ENCODE results near the gene HAPLN3. TPM values are rescaled to one million over a fixed set of nuclear protein-coding genes. Genes with fewer than 3 reads are reported as not detected.
"Not testable (repeated sequence)": the region's sequence is repeated elsewhere in the genome, so short reads cannot be mapped to it uniquely, and the experiment has no call there.

The HAPLN3 gene
- total and polyA plus RNA-seq, 2 donors (not counting 3 experiments of a cell fraction or from before 2014, with no cell fraction given): 57.6 to 130 TPM

GRCh38 chr15:88930579-88930978, 35.2 kb upstream of the HAPLN3 start:
- FAIRE-seq: no peak
- CTCF ChIA-PET: no interaction called here

GRCh38 chr15:88929358-88930098, 34.2 kb upstream of the HAPLN3 start:
- H3K4me2 ChIP-seq (ENCODE audit: insufficient read depth, low read length); FAIRE-seq; H3K27ac ChIP-seq (ENCODE audit: insufficient read depth, low read depth, low read length); H3K9me1 ChIP-seq (replicated peaks; ENCODE audit: control insufficient read depth, extremely low read depth, insufficient read depth, low read length); intact Hi-C loops (cut with micrococcal nuclease); H3K27me3 ChIP-seq (ENCODE audit: control insufficient read depth in 2 of 2, insufficient read depth in 2 of 2, low read length in 2 of 2); H3K9me3 ChIP-seq (replicated peaks; ENCODE audit: control insufficient read depth, insufficient read depth, low read length); H3K36me3 ChIP-seq (ENCODE audit: control insufficient read depth in 2 of 2, extremely low read depth in 1 of 2, insufficient read depth in 2 of 2, low read length in 2 of 2); DNase-seq (ENCODE audit: low read depth, low spot score); H3K79me2 ChIP-seq (ENCODE audit: control insufficient read depth, insufficient read depth, low read length); H3K4me3 ChIP-seq (replicated peaks in 1 of 3; ENCODE audit: insufficient read depth in 1 of 3, low read depth in 1 of 3, low read length in 3 of 3); H3K4me1 ChIP-seq (ENCODE audit: control insufficient read depth, extremely low read depth, insufficient read depth, low read length); CTCF ChIA-PET; dilution Hi-C loops (cut with MboI; ENCODE audit: extremely low pct_ligation_motif_present, low sequenced_read_pairs); BruUV-seq (replicated peaks); H4K20me1 ChIP-seq (replicated peaks; ENCODE audit: control insufficient read depth, extremely low read depth, insufficient read depth, low read length); POLR2A ChIA-PET; H2AFZ ChIP-seq (ENCODE audit: low read depth, low read length); H3K9ac ChIP-seq (replicated peaks; ENCODE audit: extremely low read depth, insufficient read depth, low read length): not testable (repeated sequence)

More at GRCh38 chr15:88930579-88930978, 35.2 kb upstream of the HAPLN3 start:
- H3K79me2 ChIP-seq (ENCODE audit: control insufficient read depth, insufficient read depth, low read length): no peaks in the 10 kb centered on the region
- no peak overlapping the region for H2AFZ ChIP-seq (ENCODE audit: low read depth, low read length)
- POLR2A ChIA-PET: no interaction called here
- H3K27ac ChIP-seq (ENCODE audit: insufficient read depth, low read depth, low read length): no peak overlapping the region
- H3K4me1 ChIP-seq (ENCODE audit: control insufficient read depth, extremely low read depth, insufficient read depth, low read length): no peaks in the 10 kb centered on the region
- dilution Hi-C loops (cut with MboI; ENCODE audit: extremely low pct_ligation_motif_present, low sequenced_read_pairs): no loop called here
- BruUV-seq (replicated peaks): no TSS peak
- DNase-seq (ENCODE audit: low read depth, low spot score): no peak
- H3K36me3 ChIP-seq (ENCODE audit: control insufficient read depth in 2 of 2, extremely low read depth in 1 of 2, insufficient read depth in 2 of 2, low read length in 2 of 2): no peaks in the 10 kb centered on the region
- H3K9ac ChIP-seq (replicated peaks; ENCODE audit: extremely low read depth, insufficient read depth, low read length): no peak overlapping the region
- no peak for TF ChIP-seq POLR2A (IDR thresholded peaks at IDR 0.05; ENCODE audit: low read depth, low read length)
- TF ChIP-seq FOS (IDR thresholded peaks at IDR 0.05; ENCODE audit: borderline replicate concordance, insufficient read depth, low read length): no peak
- no peak for TF ChIP-seq POLR2AphosphoS5 (IDR thresholded peaks at IDR 0.05; ENCODE audit: insufficient read depth, low read depth, low read length)
- TF ChIP-seq, protein P1, sequence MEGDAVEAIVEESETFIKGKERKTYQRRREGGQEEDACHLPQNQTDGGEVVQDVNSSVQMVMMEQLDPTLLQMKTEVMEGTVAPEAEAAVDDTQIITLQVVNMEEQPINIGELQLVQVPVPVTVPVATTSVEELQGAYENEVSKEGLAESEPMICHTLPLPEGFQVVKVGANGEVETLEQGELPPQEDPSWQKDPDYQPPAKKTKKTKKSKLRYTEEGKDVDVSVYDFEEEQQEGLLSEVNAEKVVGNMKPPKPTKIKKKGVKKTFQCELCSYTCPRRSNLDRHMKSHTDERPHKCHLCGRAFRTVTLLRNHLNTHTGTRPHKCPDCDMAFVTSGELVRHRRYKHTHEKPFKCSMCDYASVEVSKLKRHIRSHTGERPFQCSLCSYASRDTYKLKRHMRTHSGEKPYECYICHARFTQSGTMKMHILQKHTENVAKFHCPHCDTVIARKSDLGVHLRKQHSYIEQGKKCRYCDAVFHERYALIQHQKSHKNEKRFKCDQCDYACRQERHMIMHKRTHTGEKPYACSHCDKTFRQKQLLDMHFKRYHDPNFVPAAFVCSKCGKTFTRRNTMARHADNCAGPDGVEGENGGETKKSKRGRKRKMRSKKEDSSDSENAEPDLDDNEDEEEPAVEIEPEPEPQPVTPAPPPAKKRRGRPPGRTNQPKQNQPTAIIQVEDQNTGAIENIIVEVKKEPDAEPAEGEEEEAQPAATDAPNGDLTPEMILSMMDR (IDR thresholded peaks at IDR 0.05; ENCODE audit: extremely low read depth in 1 of 2, insufficient read depth in 1 of 2, low read depth in 1 of 2, low read length in 2 of 2): no peak
- no peak for TF ChIP-seq GATA2 (IDR thresholded peaks at IDR 0.05; ENCODE audit: insufficient read depth, insufficient read length, low read depth, low read length)
- TF ChIP-seq EZH2 (IDR thresholded peaks at IDR 0.05; ENCODE audit: borderline replicate concordance, low read depth, low read length, severe bottlenecking): no peak
- H3K4me2 ChIP-seq (ENCODE audit: insufficient read depth, low read length): no peak overlapping the region
- H3K27me3 ChIP-seq (ENCODE audit: control insufficient read depth in 2 of 2, insufficient read depth in 2 of 2, low read length in 2 of 2): peaks cover 0 to 2% of the 10 kb centered on the region in 2 experiments
- no peak overlapping the region for H3K4me3 ChIP-seq (replicated peaks in 1 of 3; ENCODE audit: insufficient read depth in 1 of 3, low read depth in 1 of 3, low read length in 3 of 3)
- H3K9me1 ChIP-seq (replicated peaks; ENCODE audit: control insufficient read depth, extremely low read depth, insufficient read depth, low read length): no peaks in the 10 kb centered on the region
- intact Hi-C loops (cut with micrococcal nuclease): no loop called here
- H4K20me1 ChIP-seq (replicated peaks; ENCODE audit: control insufficient read depth, extremely low read depth, insufficient read depth, low read length): no peaks in the 10 kb centered on the region
- no peaks in the 10 kb centered on the region for H3K9me3 ChIP-seq (replicated peaks; ENCODE audit: control insufficient read depth, insufficient read depth, low read length)

DNA sequence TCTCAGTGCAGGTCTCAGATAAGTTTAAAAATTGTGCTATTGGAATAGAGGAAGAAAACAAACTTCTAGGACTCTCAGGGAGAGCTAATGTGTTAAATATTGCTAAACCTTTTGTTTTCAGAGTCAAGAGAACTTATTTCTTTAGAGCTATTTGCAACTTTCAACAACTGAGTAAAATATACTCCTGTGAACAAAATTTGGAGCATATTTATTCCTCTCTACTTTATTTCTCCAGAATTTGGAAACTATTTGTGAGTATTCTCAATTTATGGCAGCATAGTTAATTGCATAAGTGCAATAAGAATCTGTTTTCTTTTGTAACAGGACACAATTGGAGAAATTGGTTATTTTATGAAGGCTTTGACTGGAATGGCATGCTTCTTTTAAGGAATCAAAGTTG, 32.8 kb upstream of the HAPLN3 start:
- H3K36me3 ChIP-seq (ENCODE audit: control insufficient read depth in 2 of 2, extremely low read depth in 1 of 2, insufficient read depth in 2 of 2, low read length in 2 of 2); DNase-seq (ENCODE audit: low read depth, low spot score); dilution Hi-C loops (cut with MboI; ENCODE audit: extremely low pct_ligation_motif_present, low sequenced_read_pairs); H3K27me3 ChIP-seq (ENCODE audit: control insufficient read depth in 2 of 2, insufficient read depth in 2 of 2, low read length in 2 of 2); H3K9ac ChIP-seq (replicated peaks; ENCODE audit: extremely low read depth, insufficient read depth, low read length); H3K79me2 ChIP-seq (ENCODE audit: control insufficient read depth, insufficient read depth, low read length); H2AFZ ChIP-seq (ENCODE audit: low read depth, low read length); H3K4me3 ChIP-seq (replicated peaks in 1 of 3; ENCODE audit: insufficient read depth in 1 of 3, low read depth in 1 of 3, low read length in 3 of 3); H3K9me3 ChIP-seq (replicated peaks; ENCODE audit: control insufficient read depth, insufficient read depth, low read length); FAIRE-seq; H3K4me2 ChIP-seq (ENCODE audit: insufficient read depth, low read length); POLR2A ChIA-PET; H3K9me1 ChIP-seq (replicated peaks; ENCODE audit: control insufficient read depth, extremely low read depth, insufficient read depth, low read length); intact Hi-C loops (cut with micrococcal nuclease); H3K27ac ChIP-seq (ENCODE audit: insufficient read depth, low read depth, low read length); BruUV-seq (replicated peaks); H4K20me1 ChIP-seq (replicated peaks; ENCODE audit: control insufficient read depth, extremely low read depth, insufficient read depth, low read length); H3K4me1 ChIP-seq (ENCODE audit: control insufficient read depth, extremely low read depth, insufficient read depth, low read length): not testable (repeated sequence)
- CTCF ChIA-PET: interaction anchor here (1.1 kb wide), 1 partner anchor 23 kb away, joined by 4 read pairs; no protein-coding TSS in a partner anchor
